Ammon's horn (tissue), 1 donor: ENCODE results near the gene GRK2.
A peak's percentile ranks its signal among the peaks of the same experiment; 100 is the strongest.

Experiments used
- DNase-seq: peaks from one replicate; pipeline ENCODE4 v3.0.0-alpha.2; 2016; ENCODE audit warnings: low spot score

GRK2 gene

GRCh38 chr11:67270256-67271204 lies 4.3 kb downstream of the GRK2 start:
- DNase-seq, result peak; percentile 66

- no peak for DNase-seq
Observed at GRCh38 chr11:67271205-67271540, 4.9 kb downstream of the GRK2 start.

- DNase-seq, result no peak
Observed at GRCh38 chr11:67271541-67272284, 5.4 kb downstream of the GRK2 start.

GRCh38 chr11:67272327-67273259 lies 6.3 kb downstream of the GRK2 start:
- no peak for DNase-seq

GRCh38 chr11:67273260-67273990 lies 7.2 kb downstream of the GRK2 start:
- DNase-seq, result no peak

- DNase-seq, result no peak
Observed at GRCh38 chr11:67274768-67275605, 8.7 kb downstream of the GRK2 start.

- DNase-seq, result no peak
Observed at GRCh38 chr11:67275606-67276409, 9.5 kb downstream of the GRK2 start.

GRCh38 chr11:67276781-67277230 lies 10.5 kb downstream of the GRK2 start:
- DNase-seq, result no peak

GRCh38 chr11:67277231-67277961 lies 11.1 kb downstream of the GRK2 start:
- DNase-seq, result peak; percentile 73

- no peak for DNase-seq
Observed at GRCh38 chr11:67278135-67278938, 12.1 kb downstream of the GRK2 start.

GRCh38 chr11:67278939-67279588 lies 12.8 kb downstream of the GRK2 start:
- no peak for DNase-seq

- DNase-seq, result no peak
Observed at GRCh38 chr11:67279589-67280340, 13.5 kb downstream of the GRK2 start.

GRCh38 chr11:67280341-67280787 lies 14.1 kb downstream of the GRK2 start:
- DNase-seq, result no peak

GRCh38 chr11:67280788-67281551 lies 14.7 kb downstream of the GRK2 start:
- no peak for DNase-seq

- DNase-seq, result no peak
Observed at GRCh38 chr11:67281552-67282150, 15.4 kb downstream of the GRK2 start.
